ENCODE results near the gene LTN1. TPM values are rescaled to one million over a fixed set of nuclear protein-coding genes. Genes with fewer than 3 reads are reported as not detected.

The LTN1 gene
- total RNA-seq, 2 donors from 2014 or later: 12.3 to 18.2 TPM

GRCh38 chr21:28906841-28907240 is 85.8 kb downstream of the LTN1 start:
- TF ChIP-seq CTCF (IDR thresholded peaks at IDR 0.05): no peak

GRCh38 chr21:28906236-28906635 is 86.4 kb downstream of the LTN1 start:
- no peaks in the 10 kb centered on the region for H3K9me3 ChIP-seq
- H3K36me3 ChIP-seq: no peaks in the 10 kb centered on the region
- DNase-seq (ENCODE audit: low spot score): no peak
- TF ChIP-seq CTCF (IDR thresholded peaks at IDR 0.05): no peak
- no peak overlapping the region for H3K27ac ChIP-seq
- no peak overlapping the region for H3K4me3 ChIP-seq
- H3K4me1 ChIP-seq: no peaks in the 10 kb centered on the region
- no peaks in the 10 kb centered on the region for H3K27me3 ChIP-seq

More at GRCh38 chr21:28906841-28907240, 85.8 kb downstream of the LTN1 start:
- Histone ChIP-seq H3K27ac (no peak overlapping the region), H3K4me1 (no peaks in the 10 kb centered on the region), H3K9me3 (no peaks in the 10 kb centered on the region), H3K4me3 (no peak overlapping the region), H3K27me3 (no peaks in the 10 kb centered on the region), H3K36me3 (no peaks in the 10 kb centered on the region)
- no peak for DNase-seq (ENCODE audit: low spot score)

- H3K36me3 ChIP-seq: no peaks in the 10 kb centered on the region
- TF ChIP-seq CTCF (IDR thresholded peaks at IDR 0.05): no peak
- DNase-seq (ENCODE audit: low spot score): no peak
Measured at GRCh38 chr21:28904961-28905435, 87.7 kb downstream of the LTN1 start.

GRCh38 chr21:28903448-28903847 is 89.2 kb downstream of the LTN1 start:
- no peak overlapping the region for H3K27ac ChIP-seq
- H3K9me3 ChIP-seq: no peaks in the 10 kb centered on the region
- no peaks in the 10 kb centered on the region for H3K36me3 ChIP-seq
- H3K4me3 ChIP-seq: no peak overlapping the region
- no peak for TF ChIP-seq CTCF (IDR thresholded peaks at IDR 0.05)
- no peaks in the 10 kb centered on the region for H3K27me3 ChIP-seq
- no peaks in the 10 kb centered on the region for H3K4me1 ChIP-seq
- no peak for DNase-seq (ENCODE audit: low spot score)

More at GRCh38 chr21:28904961-28905435, 87.7 kb downstream of the LTN1 start:
- Histone ChIP-seq H3K9me3 (no peaks in the 10 kb centered on the region), H3K4me1 (no peaks in the 10 kb centered on the region), H3K27ac (no peak overlapping the region), H3K27me3 (no peaks in the 10 kb centered on the region), H3K4me3 (no peak overlapping the region)

- no peak overlapping the region for H3K4me3 ChIP-seq
Measured at GRCh38 chr21:28900481-28900880, 92.2 kb downstream of the LTN1 start.

More at GRCh38 chr21:28900481-28900880, 92.2 kb downstream of the LTN1 start:
- no peaks in the 10 kb centered on the region for H3K9me3 ChIP-seq
- DNase-seq (ENCODE audit: low spot score): no peak
- no peaks in the 10 kb centered on the region for H3K36me3 ChIP-seq
- H3K27ac ChIP-seq: no peak overlapping the region
- no peaks in the 10 kb centered on the region for H3K4me1 ChIP-seq
- no peak for TF ChIP-seq CTCF (IDR thresholded peaks at IDR 0.05)
- no peaks in the 10 kb centered on the region for H3K27me3 ChIP-seq

Measured in right atrium auricular region (tissue), 2 donors.